Effector memory CD8-positive, alpha-beta T cell (primary cell): ENCODE data around the gene EYA4.

ENCODE experiments used
- ATAC-seq: fragments of 150-1000 bp; cut with Tn5 transposase; replicated peaks from 2 replicates; pipeline ENCODE4 v1.10.0; 2021; ENCODE audit warnings: mild to moderate bottlenecking, moderate library complexity
- DNase-seq, 3 experiments: peaks; one replicate each; pipeline ENCODE4 v3.0.0; 2021
- H3K27ac Mint-ChIP-seq, 2 donors: one replicate each; pipeline ENCODE4 v1.8.0; 2022; ENCODE audit warnings: mild to moderate bottlenecking in 2 of 2, mixed read lengths in 2 of 2, moderate library complexity in 2 of 2
- H3K27me3 Mint-ChIP-seq, 2 donors: one replicate each; pipeline ENCODE4 v1.8.0; 2022; ENCODE audit warnings: mixed read lengths in 2 of 2
- H3K36me3 Mint-ChIP-seq: one replicate; pipeline ENCODE4 v1.8.0; 2022; ENCODE audit warnings: mild to moderate bottlenecking, moderate library complexity, mixed read lengths; ENCODE audit not compliant: insufficient read depth
- H3K4me1 Mint-ChIP-seq, 2 donors: one replicate each; pipeline ENCODE4 v1.8.0; 2022; ENCODE audit warnings: low read depth in 2 of 2, mixed read lengths in 2 of 2
- H3K4me3 Mint-ChIP-seq, 2 donors: one replicate each; pipeline ENCODE4 v1.8.0; 2022; ENCODE audit warnings: mild to moderate bottlenecking in 2 of 2, mixed read lengths in 2 of 2, moderate library complexity in 2 of 2
- H3K9me3 Mint-ChIP-seq, 2 donors: one replicate each; pipeline ENCODE4 v1.8.0; 2022; ENCODE audit warnings: mixed read lengths in 2 of 2

Gene EYA4

GRCh38 chr6:133502441-133503335 lies 261.5 kb downstream of the EYA4 start:
- no peaks in the 10 kb centered on the region for H3K36me3 Mint-ChIP-seq
- H3K27me3 Mint-ChIP-seq = no peaks in the 10 kb centered on the region
- DNase-seq (no peak), ATAC-seq (no peak)
- H3K27ac Mint-ChIP-seq = no peak overlapping the region
- H3K4me3 Mint-ChIP-seq = no peak overlapping the region
- H3K9me3 Mint-ChIP-seq = no peaks in the 10 kb centered on the region
- no peaks in the 10 kb centered on the region for H3K4me1 Mint-ChIP-seq

GRCh38 chr6:133503336-133503729 lies 262.2 kb downstream of the EYA4 start:
- Mint-ChIP-seq H3K4me1 (no peaks in the 10 kb centered on the region), H3K27ac (no peak overlapping the region), H3K27me3 (no peaks in the 10 kb centered on the region), H3K9me3 (no peaks in the 10 kb centered on the region), H3K4me3 (no peak overlapping the region), H3K36me3 (no peaks in the 10 kb centered on the region)
- DNase-seq = no peak
- ATAC-seq = no peak

GRCh38 chr6:133504158-133504557 lies 263.0 kb downstream of the EYA4 start:
- Mint-ChIP-seq H3K4me1 (no peaks in the 10 kb centered on the region), H3K9me3 (no peaks in the 10 kb centered on the region), H3K27me3 (no peaks in the 10 kb centered on the region), H3K4me3 (no peak overlapping the region), H3K36me3 (no peaks in the 10 kb centered on the region), H3K27ac (no peak overlapping the region)
- DNase-seq = no peak
- no peak for ATAC-seq

GRCh38 chr6:133504761-133505160 lies 263.6 kb downstream of the EYA4 start:
- no peaks in the 10 kb centered on the region for H3K27me3 Mint-ChIP-seq
- ATAC-seq (no peak), DNase-seq (no peak)
- H3K27ac Mint-ChIP-seq = no peak overlapping the region
- no peaks in the 10 kb centered on the region for H3K9me3 Mint-ChIP-seq
- no peaks in the 10 kb centered on the region for H3K4me1 Mint-ChIP-seq
- H3K36me3 Mint-ChIP-seq = no peaks in the 10 kb centered on the region
- H3K4me3 Mint-ChIP-seq = no peak overlapping the region

GRCh38 chr6:133505681-133506080 lies 264.5 kb downstream of the EYA4 start:
- no peak for DNase-seq
- Mint-ChIP-seq H3K36me3 (no peaks in the 10 kb centered on the region), H3K27ac (no peak overlapping the region), H3K4me1 (no peaks in the 10 kb centered on the region), H3K4me3 (no peak overlapping the region), H3K27me3 (no peaks in the 10 kb centered on the region), H3K9me3 (no peaks in the 10 kb centered on the region)
- ATAC-seq = no peak

- Mint-ChIP-seq H3K4me3 (no peak overlapping the region), H3K9me3 (peaks cover 0 to 3% of the 10 kb centered on the region in 2 donors), H3K4me1 (no peaks in the 10 kb centered on the region), H3K27me3 (no peaks in the 10 kb centered on the region), H3K36me3 (no peaks in the 10 kb centered on the region), H3K27ac (no peak overlapping the region)
- ATAC-seq (no peak), DNase-seq (peak in 1 of 3 experiments; percentile 4)
These were observed 271.4 kb downstream of the EYA4 start for GRCh38 chr6:133512410-133513016.

GRCh38 chr6:133523816-133524215 lies 282.7 kb downstream of the EYA4 start:
- Mint-ChIP-seq H3K9me3 (peaks cover 0 to 1% of the 10 kb centered on the region in 2 donors), H3K36me3 (no peaks in the 10 kb centered on the region), H3K4me3 (no peak overlapping the region), H3K4me1 (no peaks in the 10 kb centered on the region), H3K27ac (no peak overlapping the region), H3K27me3 (no peaks in the 10 kb centered on the region)
- no peak for DNase-seq
- no peak for ATAC-seq

GRCh38 chr6:133526436-133526835 lies 285.3 kb downstream of the EYA4 start:
- H3K9me3 Mint-ChIP-seq = peaks cover 0 to 1% of the 10 kb centered on the region in 2 donors
- DNase-seq = no peak
- no peaks in the 10 kb centered on the region for H3K36me3 Mint-ChIP-seq
- no peak overlapping the region for H3K4me3 Mint-ChIP-seq
- no peaks in the 10 kb centered on the region for H3K4me1 Mint-ChIP-seq
- H3K27ac Mint-ChIP-seq = no peak overlapping the region
- no peak for ATAC-seq
- no peaks in the 10 kb centered on the region for H3K27me3 Mint-ChIP-seq

GRCh38 chr6:133528566-133528965 lies 287.4 kb downstream of the EYA4 start:
- ATAC-seq = no peak
- Mint-ChIP-seq H3K4me3 (no peak overlapping the region), H3K9me3 (peaks cover 0 to 1% of the 10 kb centered on the region in 2 donors), H3K27me3 (no peaks in the 10 kb centered on the region), H3K36me3 (no peaks in the 10 kb centered on the region), H3K4me1 (no peaks in the 10 kb centered on the region), H3K27ac (no peak overlapping the region)
- no peak for DNase-seq

- DNase-seq (no peak), ATAC-seq (no peak)
- Mint-ChIP-seq H3K4me3 (no peak overlapping the region), H3K27me3 (no peaks in the 10 kb centered on the region), H3K27ac (no peak overlapping the region), H3K36me3 (no peaks in the 10 kb centered on the region), H3K9me3 (no peaks in the 10 kb centered on the region), H3K4me1 (no peaks in the 10 kb centered on the region)
These were observed 291.8 kb downstream of the EYA4 start for GRCh38 chr6:133532908-133533307.

GRCh38 chr6:133539502-133540259 lies 298.5 kb downstream of the EYA4 start:
- ATAC-seq (no peak), DNase-seq (no peak)
- Mint-ChIP-seq H3K4me3 (no peak overlapping the region), H3K4me1 (no peaks in the 10 kb centered on the region), H3K27ac (no peak overlapping the region), H3K36me3 (no peaks in the 10 kb centered on the region), H3K27me3 (peaks cover 8 to 21% of the 10 kb centered on the region in 2 donors), H3K9me3 (no peaks in the 10 kb centered on the region)

- Mint-ChIP-seq H3K4me1 (no peaks in the 10 kb centered on the region), H3K9me3 (no peaks in the 10 kb centered on the region)
These were observed 299.2 kb downstream of the EYA4 start for GRCh38 chr6:133540361-133540760.

GRCh38 chr6:133541040-133541439 lies 299.9 kb downstream of the EYA4 start:
- ATAC-seq (no peak), DNase-seq (no peak)
- no peaks in the 10 kb centered on the region for H3K9me3 Mint-ChIP-seq
- H3K27ac Mint-ChIP-seq = no peak overlapping the region
- H3K36me3 Mint-ChIP-seq = no peaks in the 10 kb centered on the region
- H3K27me3 Mint-ChIP-seq = peaks cover 8 to 21% of the 10 kb centered on the region in 2 donors
- H3K4me1 Mint-ChIP-seq = no peaks in the 10 kb centered on the region
- no peak overlapping the region for H3K4me3 Mint-ChIP-seq

More at GRCh38 chr6:133540361-133540760, 299.2 kb downstream of the EYA4 start:
- DNase-seq = no peak
- Mint-ChIP-seq H3K27ac (no peak overlapping the region), H3K4me3 (no peak overlapping the region), H3K27me3 (peaks cover 8 to 21% of the 10 kb centered on the region in 2 donors), H3K36me3 (no peaks in the 10 kb centered on the region)
- ATAC-seq = no peak
